Fibroblast of skin of left biceps (primary cell): Measurements from ENCODE around the gene LRRC31.

Experiments
- DNase-seq, 2 experiments: peaks; one replicate each; pipeline ENCODE4 v3.0.0-alpha.2; 2013; ENCODE audit warnings: low read depth in 2 of 2

LRRC31 gene

DNA sequence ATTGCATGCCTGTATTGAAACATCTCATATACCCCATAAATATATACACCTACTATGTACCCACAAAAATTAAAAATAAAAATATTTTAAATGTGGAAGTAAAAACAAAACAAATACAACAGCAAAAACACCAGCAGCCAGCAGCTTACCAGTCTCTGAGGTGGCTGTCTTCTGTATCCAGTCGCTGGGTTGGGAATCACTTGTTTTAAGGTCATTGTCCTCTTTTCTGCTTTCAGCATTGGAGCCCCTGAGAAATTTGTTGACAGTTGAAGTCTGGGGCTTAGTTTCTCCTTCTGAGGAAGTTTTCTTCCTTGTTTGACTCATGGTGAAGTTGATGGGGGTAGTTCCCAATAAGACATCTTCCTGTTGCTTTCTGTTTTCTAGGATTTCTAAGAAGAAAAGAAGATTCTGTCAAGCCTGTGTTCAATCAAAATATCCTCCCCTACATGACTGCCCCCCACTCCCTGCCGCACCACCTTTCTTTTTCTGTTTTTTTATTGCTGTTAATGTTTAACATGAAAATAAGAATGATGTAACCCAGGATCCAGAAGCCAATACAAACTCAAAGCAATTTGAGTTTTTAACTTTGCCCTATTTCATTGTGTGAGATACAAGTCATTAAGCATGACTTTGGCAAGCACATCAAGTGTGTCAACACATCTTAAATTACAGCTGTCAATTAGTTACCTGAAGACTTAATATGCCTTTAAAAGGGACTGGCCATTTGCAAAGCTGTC lies at the start of gene LRRC31:
LRRC31 (minus strand) TSS at position 452 of the 737 bp plus-strand sequence; CDS start at position 324, 128 bp downstream.
- no peak for DNase-seq

DNA sequence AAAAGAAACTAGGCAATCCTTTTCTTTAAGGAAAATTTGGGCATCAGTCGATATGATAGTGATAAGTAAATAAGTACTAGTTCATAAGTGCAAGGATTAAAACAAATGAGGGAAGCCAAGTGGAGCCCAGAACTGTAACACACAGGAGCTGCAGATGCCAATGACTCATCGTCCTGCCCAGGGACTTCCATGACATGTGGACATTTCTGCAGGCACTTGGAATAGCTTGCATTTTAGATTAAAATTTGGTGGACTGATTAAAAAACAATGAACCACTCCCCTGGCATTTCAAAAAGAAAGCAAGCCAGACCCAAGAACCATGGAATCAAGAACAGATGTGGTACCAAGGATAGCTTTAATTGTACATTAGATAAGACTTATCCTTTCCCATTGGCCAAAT lies 44.6 kb upstream of the LRRC31 start:
- no peak for DNase-seq

GRCh38 chr3:169913323-169913722 lies 43.6 kb upstream of the LRRC31 start:
- no peak for DNase-seq

DNA sequence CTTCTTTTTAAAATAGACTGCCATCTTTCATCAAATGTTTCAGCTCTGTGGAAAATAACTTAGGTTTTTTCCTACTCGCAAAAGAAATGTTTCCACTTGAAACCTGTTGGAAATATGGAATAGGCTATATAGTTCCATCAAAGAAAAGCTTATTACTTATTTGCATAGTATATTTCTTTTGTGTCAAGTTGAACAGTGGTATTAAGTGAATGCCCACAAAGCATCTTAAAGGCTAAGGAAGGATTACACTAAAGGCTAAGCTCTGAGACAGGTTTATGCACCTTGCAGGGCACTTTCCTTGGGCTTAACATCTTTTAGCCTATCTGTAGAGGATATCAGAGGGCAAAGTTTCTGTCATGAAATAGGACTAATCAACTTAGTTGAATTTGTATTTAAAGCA lies 41.5 kb upstream of the LRRC31 start, which contains the start of gene SAMD7:
SAMD7 (plus strand) TSS at position 301 of the 400 bp plus-strand sequence. CDS start 7,927 bp downstream, outside the sequence.
- DNase-seq = no peak

- DNase-seq = no peak
Measured at GRCh38 chr3:169907944-169908343, 38.2 kb upstream of the LRRC31 start.

- DNase-seq = no peak
Measured at GRCh38 chr3:169907476-169907875, 37.7 kb upstream of the LRRC31 start.

DNA sequence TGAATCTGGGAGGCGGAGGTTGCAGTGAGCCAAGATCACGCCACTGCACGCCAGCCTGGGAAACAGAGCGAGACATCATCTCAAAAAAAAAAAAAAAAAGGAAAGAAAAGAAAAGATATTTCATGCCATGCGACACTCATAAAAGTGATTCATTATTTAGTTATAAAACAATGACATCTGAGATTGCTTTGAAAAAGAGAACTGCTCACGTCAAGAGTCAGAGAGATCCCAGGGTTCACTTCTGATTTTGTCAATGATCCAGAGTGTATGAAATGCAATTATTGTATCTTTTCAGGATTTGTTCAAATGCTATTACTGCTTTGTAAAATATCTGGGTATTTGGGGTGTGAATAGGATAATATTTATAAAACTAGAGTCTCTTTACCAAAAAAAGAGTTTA lies 35.7 kb upstream of the LRRC31 start:
- no peak for DNase-seq

GRCh38 chr3:169901453-169901852 lies 31.7 kb upstream of the LRRC31 start:
- DNase-seq = no peak

DNA sequence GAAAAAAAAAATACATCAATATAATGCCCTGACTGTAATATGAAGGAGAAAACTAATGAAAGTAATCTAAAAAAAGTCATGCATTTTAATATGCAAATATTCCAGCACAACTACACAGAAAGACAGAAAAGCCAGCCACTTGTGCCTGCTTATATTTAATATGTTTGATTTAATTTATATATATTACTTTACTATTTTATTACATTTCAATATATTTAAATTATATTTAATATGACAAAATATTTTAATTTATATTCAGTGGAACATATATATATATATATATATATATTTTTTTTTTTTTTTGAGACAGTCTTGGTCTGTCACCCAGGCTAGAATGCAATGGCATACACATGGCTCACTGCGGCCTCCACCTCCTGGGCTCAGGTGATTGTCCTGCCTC lies 27.5 kb upstream of the LRRC31 start:
- DNase-seq = no peak

GRCh38 chr3:169895072-169895471 lies 25.3 kb upstream of the LRRC31 start:
- DNase-seq = no peak

DNA sequence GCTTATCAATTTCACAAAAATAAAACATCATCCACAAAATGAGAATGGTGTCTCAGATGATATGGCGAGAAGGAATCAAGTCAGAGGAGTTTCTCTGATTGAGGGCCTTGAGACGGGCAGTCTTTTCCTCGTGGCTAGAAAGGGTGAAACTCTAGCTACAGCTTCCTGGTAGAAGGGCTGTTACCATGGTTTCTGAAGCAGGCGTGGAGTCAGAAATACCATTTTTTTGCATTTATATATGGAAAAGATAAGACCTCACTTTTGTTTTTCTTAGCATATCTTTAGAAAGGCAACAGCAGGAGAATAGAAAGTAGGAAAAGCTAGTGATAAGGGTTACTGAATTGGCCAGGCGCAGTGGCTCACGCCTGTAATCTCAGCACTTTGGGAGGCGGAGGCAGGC lies 24.4 kb upstream of the LRRC31 start:
- no peak for DNase-seq

DNA sequence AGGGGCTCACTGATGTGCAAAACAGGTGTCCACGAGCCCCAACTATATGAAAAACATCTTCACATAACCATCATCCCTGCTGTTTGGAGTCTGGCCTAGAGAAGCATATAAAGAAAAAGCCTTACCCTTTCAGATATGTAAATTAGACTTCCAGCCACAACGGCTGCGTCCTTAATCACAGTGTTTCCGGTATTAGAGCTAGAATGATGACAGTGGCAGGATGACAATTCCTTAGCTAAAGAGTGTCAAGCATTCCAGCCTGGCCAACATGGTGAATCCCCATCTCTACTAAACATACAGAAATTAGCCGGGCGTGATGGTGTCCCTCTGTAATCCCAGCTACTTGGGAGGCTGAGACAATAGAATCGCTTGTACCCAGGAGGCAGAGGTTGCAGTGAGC lies 22.2 kb upstream of the LRRC31 start:
- DNase-seq = no peak

DNA sequence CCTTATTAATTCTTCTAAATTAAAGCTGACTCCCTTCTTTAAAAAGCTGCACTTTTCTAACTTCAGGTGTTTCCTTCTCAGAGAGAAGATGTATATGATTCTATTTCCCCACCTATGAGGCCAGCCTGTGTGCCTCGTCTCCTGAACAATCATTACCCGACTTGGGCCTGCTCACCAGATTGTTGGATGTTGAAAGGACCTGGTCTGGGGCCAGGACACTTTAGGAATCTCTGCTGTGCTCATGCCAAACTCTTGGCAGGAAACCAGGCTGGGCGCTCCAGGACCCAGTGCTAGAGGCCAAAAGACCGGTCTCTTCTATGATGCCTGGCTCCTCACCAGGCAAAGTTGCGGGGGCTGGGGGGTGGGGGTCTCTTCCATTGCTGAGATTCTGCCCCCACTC lies 16.9 kb upstream of the LRRC31 start:
- no peak for DNase-seq

- no peak for DNase-seq
Measured at GRCh38 chr3:169880576-169881250, 11.0 kb upstream of the LRRC31 start.

DNA sequence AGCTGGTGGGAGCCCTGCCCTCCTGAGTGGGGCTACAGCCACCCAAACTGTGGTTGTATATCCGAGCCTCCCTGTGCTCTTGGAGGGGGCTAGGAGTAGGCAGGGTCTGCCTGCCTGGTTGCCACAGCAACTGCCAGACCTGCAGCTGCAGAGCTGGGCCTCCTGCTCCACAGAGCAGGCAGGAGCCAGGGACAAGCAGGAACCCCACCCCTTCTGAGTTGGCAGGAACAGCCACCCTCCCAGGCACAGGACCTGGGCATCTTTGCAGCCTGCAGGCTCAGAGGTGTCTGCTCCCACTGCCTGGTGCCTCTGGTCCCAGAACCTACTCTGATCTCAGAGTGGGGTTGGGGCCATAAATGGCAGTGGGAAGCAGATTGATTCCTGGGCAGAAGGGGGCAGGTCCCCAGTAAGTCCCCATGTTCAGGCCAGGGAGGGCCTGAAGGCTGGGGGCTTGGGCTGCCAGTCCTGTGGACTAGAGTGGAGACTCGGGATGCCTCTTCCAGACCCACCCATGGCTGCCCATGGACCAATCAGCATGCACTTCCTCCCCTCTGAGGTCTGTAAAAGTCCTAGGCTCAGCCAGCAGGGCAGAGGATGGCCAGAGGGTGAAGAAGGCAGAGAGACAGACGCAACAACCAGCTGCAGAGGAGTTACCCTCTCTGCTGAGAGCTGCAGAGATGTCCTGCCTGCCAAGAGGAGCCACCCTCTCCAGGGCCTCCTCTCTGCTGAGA lies 10.3 kb upstream of the LRRC31 start:
- no peak for DNase-seq

DNA sequence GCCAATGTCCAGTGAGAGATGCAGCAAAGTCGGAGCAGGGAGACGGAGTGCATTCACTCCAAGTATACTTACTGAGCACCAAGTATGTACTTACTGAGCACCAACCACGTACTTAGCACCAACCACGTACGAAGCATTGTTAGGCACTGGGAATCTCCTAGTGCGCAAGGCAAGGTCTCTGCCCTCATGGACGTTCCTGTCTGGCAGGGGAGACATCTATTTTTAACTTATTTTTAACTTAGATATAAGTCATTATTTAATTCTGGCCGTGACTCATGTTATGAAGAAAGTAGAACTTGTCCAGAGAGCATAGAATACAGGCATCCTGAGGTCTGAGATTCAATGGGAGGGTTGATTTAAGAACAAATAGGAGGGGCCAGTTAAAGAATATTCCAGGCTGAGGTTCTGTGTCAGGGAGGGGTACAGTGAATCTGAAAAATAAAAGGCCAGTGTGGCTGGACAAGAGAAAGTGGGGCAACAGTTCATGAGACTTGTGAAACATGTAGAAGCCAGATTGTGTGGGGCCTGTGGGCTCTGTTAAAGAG lies 9.3 kb upstream of the LRRC31 start:
- no peak for DNase-seq

- no peak for DNase-seq
Measured at GRCh38 chr3:169871129-169871886, 1.6 kb upstream of the LRRC31 start.

- DNase-seq = no peak
Measured at GRCh38 chr3:169868369-169868768, 1.4 kb downstream of the LRRC31 start.

- no peak for DNase-seq
Measured at GRCh38 chr3:169867584-169868210, 2.0 kb downstream of the LRRC31 start.

GRCh38 chr3:169865176-169865767 lies 4.5 kb downstream of the LRRC31 start:
- DNase-seq = no peak

- no peak for DNase-seq
Measured at GRCh38 chr3:169864270-169864669, 5.5 kb downstream of the LRRC31 start.
